HG03139 (cell line): ENCODE data around the gene IL1RAPL2.

ENCODE experiments used
- ATAC-seq: cut with Tn5 transposase; IDR thresholded peaks from one replicate; pipeline ENCODE4 v1.9.1; 2021; ENCODE audit not compliant: unreplicated experiment

The IL1RAPL2 gene

DNA sequence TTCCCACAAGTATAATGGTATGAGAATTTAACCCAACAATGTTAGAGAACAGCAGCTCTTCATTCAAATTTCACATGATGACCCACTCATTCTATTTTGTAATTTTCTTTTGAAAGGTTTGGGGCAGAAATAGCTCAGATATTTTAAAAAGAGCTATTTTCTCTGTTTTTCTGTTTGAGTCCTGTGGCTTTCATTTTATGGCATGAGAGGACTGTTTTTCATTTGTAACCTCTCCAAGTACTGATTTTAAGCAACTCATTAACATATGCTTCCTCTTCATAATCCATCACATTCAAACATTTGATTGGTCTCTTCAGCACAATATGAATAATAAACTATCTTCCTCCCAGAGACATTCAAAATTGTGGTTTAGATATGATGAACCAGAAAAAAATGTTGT, 783.5 kb downstream of the IL1RAPL2 start:
- ATAC-seq, result no peak

DNA sequence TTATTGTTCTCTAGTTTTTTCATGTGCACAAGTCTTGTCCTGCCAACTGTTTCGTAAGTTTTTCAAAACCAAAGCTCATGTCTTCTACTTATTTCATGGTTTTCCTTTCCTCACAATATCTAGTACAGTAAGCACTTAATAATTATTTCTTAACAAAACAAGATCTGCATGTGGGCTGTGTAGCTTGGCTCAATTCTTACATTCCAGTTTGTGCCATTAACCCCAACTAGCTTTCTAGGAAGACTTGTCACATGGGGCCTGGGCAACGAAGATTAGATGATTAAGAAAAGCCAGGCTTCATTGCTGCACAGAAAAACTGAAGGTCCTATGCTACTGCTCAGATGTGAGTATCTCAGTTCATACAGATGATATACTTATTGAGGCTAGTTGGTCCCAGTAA, 809.8 kb downstream of the IL1RAPL2 start:
- no peak for ATAC-seq

DNA sequence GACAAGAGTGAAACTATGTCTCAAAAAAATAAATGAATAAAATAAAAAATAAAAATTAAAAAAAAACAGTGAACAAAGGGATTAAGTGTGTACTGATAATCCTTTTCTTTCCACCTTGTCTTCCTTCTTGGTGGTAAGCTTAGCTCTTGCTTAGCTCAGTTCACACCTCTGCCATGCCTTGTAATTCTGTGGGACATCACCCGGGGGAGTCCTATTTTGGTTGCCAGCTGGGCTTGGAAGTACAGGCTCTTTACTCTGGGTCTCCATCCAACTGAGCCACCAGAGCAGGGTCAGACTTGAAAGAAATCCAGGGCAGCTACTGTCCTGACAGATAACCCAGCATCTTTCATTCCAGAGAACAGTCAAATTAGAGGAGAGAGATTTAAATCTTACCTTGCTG, 858.7 kb downstream of the IL1RAPL2 start:
- no peak for ATAC-seq

DNA sequence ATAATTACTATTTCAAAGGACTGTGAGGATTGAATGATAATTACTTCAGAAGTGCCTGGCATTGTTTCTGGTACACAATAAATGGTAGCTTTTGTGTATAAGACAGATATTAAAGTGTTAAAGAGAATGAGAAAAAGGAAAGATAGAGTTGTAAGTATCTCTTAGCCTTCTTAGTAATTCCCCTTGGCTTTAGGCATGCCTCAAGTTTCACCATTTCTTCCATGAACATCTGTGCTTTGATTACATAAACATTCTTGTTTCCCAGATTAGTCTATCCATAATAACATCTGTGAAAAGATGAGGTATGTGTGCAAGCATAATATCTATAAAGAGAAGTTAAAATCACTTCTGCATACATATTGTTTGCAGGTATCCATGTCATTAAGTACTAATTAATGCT, 885.4 kb downstream of the IL1RAPL2 start:
- no peak for ATAC-seq

DNA sequence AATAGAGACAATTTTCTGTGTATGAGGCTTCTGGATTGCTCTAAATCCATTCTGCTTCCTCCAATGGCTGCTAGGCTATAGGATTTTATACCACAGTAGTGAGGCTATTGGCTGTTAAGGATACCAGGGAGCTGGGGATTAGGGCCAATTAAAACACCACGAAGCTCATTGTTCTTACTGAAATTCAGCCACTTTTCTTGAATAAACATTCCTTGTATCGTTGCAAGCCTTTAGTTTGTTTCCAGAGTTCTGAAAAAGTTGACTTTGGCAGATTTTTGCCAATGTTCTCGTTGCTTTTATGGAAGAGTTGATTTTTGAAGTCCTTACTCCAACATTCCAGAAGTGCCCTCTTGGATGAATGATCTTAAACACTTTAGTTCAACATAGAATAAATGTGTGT, 892.8 kb downstream of the IL1RAPL2 start:
- no peak for ATAC-seq

DNA sequence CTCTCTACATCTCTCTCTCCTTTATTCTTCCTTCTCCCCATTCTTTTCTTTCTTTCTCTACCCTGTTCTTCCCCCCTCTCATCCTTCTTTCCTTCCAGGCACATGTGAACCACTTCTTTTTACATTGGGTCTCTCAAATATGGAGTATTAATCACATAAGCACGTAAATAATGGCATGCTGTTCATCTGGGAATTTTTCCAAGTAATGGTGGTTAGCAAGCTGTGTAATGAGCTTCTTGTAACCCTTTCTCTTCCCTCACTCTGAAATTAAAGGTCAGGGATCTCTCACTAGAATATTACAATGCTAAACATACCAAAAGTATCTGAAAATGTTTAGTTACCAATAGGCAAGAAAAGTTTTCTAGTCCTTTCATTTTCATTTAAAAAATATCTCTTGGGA, 894.4 kb downstream of the IL1RAPL2 start:
- no peak for ATAC-seq

DNA sequence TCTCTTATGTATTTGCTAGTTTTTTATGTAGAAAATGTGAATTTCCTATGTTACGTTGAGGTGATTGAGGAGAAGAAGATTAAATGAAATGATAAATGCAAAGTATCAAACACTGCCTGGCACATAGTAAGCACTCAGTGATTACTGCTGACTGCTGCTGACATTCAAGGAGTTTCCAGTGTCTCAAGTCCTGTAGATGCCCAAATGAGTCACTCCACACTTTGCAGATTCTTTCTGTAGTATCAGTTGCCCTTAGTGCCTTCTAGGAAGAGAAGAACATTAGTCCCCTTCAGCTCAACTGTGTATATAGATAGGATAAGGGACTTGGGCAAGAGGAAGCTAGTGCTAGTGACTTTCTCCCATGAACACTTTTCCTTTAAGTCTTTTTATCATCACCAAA, 895.0 kb downstream of the IL1RAPL2 start:
- no peak for ATAC-seq

DNA sequence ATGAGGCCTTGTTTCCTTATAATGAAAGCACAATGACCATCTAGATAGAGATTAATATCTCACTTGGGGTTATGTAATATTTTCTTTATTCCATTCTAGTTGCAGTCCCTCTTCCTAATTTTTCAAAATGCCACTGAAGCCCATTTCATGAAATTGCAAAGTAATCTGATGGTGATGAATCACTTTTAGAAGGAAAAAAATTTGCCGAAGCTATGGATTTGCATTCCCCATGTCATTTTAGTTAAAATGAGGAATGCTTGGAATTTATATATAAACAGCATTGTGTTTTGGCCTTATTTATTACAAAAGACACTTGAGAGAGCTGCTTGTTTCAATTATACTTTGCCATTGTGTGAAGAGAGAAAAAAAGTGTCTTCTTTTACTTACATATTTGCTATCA, 896.2 kb downstream of the IL1RAPL2 start:
- no peak for ATAC-seq

DNA sequence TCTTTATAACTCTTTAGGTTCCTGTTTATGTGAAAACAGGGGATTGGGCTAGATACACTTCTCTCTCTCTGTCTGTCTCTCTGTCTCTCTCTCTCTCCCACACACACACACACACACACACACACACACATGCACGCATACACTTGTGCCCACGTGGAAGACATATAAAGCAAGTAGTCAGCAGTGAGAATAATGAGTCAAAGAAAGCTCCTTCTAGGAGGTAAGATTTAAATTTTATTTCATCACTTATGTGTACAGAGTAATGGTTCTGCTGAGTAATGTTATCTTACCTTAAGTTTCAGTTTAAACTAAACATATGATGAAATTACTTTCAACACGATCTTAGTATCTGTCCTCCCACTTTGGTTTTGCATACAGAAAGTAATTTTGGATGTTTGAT, 897.5 kb downstream of the IL1RAPL2 start:
- no peak for ATAC-seq

DNA sequence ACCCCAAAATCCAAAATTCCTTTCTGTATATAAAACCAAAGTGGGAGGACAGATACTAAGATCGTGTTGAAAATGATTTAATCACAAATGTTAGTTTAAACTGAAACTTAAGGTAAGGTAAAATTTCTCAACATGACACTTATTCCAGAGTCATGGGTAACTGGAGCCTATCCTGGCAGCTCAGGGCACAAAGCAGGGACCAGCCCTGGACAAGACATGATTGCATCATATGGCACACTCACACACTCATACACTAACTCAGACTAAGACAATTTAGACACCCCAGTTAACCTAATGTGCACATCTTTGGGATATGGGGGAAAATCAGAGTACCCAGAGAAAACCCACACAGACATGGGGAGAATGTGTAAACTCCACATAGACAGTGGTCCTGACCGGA, 898.6 kb downstream of the IL1RAPL2 start:
- ATAC-seq, result no peak

DNA sequence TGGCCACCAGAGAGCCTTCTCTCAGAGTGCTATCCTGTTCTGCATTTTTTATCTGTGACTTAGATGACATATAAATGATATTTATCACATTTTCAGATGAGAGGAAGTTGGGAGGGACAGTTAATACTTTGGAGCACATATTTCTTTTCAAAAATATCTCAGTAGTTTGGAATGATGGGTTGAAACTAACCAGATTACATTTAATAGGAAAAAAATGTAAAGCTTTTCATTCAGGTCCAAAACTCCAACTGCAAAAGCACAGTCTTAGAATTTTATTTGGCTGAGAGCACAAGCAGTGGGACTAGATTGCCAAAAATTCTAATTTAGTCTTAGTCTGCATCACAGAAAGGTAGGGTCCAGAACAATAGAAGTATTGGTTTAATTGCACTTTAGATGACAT, 902.7 kb downstream of the IL1RAPL2 start:
- ATAC-seq, result no peak

DNA sequence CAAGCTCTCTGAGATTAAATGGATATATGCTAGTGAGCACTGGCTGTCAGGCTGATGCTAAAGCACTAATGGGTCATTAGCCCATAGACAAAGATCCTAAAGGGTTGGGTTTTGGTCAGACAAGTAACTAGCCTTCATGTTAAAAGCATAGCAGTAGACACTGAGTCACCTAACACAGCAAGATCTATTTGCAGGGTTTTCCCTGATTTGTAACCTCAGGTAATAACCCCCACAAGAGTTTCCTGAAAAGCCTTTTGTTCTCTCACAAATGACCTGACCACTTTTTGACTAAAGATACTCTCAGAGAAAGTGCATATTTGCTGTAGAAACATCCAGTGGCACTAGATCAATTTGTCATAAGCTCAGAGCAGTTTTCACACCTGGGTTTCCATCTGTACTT, 905.6 kb downstream of the IL1RAPL2 start:
- ATAC-seq, result no peak

DNA sequence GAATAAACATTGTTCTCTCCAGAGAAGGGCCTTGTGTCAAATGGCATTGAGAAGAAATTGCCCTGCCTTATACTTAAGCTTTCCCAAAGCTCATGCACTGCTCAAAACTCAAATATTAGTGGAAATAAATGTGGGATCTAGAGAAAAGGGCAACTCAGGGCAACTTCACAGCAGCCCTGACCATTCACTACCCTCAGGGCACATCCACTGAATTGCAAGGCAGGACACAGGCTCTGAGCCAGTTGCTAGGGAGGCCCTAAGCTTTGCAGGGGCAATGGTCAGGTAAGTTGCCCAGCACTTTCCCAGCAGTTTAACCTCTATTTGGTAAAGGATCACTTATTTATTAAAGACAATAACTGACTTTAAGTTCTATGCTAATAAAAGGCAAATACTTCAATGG, 909.8 kb downstream of the IL1RAPL2 start:
- ATAC-seq, result no peak

DNA sequence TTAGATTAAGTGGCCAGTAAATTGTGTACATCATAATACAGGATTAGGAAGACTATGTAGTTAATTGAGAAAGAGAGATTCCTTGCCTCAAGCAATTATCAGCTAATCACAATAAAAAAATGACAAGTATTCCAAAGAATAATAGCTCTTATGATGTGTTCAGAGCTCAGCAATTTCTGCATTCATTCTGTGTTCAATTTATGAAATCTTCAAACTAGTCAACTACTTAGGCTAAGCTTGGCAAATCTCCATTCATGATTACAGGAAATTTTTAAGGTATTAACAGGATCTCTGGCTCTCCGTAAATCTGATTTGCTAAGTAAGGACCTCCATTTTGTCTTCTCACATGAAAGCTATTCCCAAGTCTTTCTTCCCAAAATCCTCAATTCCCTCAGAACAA, 911.4 kb downstream of the IL1RAPL2 start:
- ATAC-seq, result no peak

DNA sequence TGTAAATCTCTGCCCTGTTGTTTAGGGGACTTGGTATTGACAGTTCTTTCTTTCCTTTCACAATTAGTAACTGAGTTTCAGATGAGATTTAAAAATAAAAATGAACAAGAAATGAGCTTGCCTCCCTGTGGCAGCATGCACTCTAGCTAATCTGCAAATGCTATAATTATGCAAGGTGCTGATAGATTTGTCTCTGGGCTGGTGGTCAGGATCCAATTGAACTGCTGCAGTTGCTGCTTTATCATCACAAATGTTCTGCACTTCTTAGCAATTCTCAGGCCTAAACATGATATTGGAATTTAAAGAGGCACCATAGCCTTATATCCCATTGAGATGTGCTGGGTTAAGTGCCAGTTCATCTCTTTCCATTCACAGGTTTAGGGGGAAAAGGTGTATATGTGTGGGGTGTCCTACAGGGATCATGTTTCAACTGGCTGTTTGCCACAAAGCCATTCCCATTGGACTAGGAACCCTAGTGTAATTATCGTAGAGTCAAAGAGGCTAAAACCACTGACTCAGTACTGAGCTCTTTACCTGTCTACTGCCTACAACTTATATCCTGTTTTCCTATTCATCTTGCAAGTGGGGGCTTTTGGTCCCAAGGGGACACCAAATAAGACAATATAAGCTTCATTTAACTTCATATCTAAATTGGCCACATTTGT, 914.8 kb downstream of the IL1RAPL2 start:
- no peak for ATAC-seq

DNA sequence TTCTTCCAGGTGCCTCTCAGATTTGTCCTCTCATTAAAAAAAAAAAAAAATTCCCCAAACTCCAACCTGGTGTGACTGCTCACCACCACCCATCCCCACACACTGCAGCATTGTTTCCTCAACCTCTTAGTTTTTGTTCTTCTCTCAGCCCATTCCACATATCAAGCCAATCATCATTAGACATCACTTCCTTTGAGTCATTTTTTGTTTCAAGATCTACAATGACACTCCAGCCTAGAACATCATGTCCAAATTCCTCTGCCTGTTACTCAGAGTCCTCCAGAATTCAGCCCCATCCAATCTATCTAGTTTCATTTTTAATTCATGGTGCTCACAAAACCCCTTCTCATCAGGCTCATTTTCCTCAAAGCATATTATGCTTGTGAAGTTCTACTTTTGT, 917.0 kb downstream of the IL1RAPL2 start:
- ATAC-seq, result no peak

DNA sequence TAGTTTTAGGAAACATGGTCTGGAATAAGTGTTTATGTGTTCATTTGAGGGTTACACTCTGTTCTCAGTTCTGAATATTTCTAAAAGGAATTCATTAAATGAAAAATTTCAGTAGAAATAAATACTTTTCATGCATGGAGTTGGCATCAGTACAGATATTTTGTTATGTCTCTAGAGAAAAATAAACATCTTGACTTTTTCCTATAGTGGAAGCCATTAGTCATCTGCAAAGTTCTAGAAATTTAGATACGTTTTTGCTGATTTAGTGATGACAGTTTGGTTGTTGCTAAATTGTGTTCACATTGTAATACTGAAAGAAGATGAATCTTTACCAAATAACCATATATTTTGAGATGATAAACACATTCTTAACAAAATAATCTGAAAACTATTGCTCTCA, 922.7 kb downstream of the IL1RAPL2 start:
- ATAC-seq, result no peak

DNA sequence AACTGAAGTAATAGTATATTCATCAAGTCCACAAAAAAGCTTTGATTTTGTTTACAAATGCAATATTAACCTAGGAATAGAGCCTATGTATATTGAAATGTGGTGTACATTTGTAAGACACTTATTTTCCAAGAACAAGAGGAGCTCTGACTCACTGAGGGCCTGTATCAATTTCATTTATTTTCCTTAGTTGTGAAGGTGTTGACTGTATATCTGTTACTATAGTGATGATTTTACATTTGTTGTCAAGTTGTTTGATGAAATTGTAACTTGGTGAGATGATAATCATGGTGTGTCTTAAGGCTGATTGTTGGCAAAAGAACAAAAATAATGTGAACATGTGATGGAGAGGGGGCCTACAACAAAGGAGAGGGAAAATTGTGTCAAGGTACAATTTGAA, 929.4 kb downstream of the IL1RAPL2 start:
- no peak for ATAC-seq

DNA sequence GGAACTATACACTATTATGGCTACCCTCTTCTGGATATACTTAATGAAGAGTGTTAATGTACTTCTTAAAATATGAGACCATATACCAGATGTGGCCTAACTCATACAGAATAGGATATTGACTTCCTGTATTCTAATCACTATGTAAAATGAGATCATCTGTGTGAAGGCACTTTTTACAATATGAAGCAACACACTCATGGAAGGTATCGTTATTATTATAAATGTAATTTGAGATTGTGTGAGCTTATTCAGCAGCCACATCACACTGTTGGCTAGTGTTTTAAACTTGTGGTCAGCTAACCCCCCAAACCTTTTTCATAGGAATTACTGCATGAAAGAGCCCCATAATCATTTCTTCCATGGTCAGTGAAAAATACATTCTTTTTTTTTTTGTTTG, 936.3 kb downstream of the IL1RAPL2 start:
- ATAC-seq, result no peak

DNA sequence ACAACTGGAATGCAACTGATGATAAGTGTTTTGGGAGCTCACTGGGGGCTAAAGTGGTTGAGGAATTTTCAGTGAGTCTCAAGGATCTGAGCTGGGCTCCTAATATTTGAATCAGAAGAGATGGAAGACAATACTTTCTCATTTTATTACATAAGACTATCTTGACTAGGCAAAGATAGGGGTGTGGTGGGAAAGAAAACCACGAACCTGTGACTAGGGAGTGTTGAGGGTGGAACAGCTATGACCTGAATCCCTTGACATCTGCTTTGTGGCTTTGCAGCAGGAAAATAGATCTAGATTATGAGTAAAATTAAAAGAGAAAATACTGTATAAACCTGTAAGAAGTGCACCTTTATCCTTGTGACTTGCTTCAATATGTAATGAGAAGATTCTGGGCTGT, 949.6 kb downstream of the IL1RAPL2 start:
- ATAC-seq, result no peak

DNA sequence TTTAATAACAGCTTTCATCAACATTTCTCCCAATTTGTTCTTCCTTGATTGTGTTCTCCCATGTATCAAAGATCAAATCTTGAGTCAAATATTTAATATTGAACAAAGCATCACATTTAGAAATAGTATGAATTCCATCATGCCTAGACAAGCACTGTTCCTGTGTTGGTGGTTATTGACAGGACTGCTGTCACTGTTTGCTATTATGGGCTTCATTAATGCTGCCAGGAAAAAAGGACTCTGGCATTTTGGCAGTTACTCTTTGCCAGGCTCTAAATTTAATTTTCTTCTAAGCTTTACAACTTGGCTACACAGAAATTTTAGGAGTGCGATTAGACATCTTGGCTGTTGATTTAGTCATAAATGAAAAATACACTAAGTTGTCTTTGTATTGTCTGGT, 960.4 kb downstream of the IL1RAPL2 start:
- ATAC-seq, result no peak

DNA sequence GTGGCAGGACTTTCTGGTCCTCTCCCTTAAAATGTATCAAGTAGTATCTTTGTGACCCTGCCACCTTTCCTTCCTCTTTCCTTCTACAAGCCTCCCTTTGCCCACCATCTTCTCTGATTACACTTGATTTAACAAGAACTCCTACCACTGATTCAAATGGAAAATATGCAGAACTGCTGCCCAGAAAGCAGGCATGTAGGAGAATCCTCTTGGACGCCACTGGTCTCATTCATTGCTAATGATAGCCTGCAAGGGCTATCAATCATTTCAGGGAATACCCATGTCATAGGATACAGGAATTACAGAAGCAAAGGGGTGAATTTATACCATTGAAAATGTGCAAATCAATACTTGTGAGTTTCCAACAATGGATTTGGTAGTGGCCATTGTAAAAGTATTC, 961.8 kb downstream of the IL1RAPL2 start:
- no peak for ATAC-seq

DNA sequence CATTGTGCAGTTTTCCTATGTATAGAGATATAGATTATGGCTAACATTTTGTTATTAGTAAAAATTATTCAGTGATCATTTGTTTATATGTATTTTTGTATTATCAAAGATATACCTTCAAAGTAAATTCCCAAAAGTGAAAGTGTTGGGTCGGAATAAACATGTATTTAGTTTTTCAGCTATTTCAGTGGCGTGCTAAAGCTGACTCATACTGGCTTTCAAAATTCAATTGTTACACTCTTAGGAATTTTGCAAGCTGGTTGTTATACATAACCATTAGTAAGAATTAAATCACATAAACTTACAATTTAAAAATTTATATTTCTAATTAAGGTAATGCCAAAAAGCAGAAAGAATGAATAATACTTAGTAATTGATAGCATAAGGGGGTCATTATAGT, 968.0 kb downstream of the IL1RAPL2 start:
- no peak for ATAC-seq

DNA sequence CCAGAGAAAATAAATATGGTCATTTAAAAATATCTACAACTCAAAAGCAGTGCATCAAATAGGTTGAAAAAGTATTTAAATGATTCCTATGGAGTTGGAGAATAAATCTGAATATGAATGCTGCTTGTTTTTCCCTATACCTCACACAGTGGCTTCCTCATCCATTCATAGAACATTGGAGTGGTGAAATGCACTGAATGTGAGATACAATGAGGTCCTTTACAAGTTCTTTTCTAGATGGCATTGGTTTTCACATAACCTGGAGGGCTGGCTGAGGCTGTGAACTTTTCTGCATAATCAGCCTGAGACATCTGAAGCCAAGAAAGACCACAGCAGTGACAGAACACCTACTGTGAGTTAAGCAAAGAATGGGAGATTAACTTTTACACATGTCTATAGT, 977.3 kb downstream of the IL1RAPL2 start:
- no peak for ATAC-seq
